NCI-H748 treated with DMSO at 0.1 percent for 48 hours (cell line): Measurements from ENCODE around the gene SLC25A48.

Experiments
- DNase-seq: peaks from one replicate; lab custom pipeline; 2025; lab: John Stamatoyannopoulos, UW

Gene SLC25A48, protein sequence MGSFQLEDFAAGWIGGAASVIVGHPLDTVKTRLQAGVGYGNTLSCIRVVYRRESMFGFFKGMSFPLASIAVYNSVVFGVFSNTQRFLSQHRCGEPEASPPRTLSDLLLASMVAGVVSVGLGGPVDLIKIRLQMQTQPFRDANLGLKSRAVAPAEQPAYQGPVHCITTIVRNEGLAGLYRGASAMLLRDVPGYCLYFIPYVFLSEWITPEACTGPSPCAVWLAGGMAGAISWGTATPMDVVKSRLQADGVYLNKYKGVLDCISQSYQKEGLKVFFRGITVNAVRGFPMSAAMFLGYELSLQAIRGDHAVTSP

DNA sequence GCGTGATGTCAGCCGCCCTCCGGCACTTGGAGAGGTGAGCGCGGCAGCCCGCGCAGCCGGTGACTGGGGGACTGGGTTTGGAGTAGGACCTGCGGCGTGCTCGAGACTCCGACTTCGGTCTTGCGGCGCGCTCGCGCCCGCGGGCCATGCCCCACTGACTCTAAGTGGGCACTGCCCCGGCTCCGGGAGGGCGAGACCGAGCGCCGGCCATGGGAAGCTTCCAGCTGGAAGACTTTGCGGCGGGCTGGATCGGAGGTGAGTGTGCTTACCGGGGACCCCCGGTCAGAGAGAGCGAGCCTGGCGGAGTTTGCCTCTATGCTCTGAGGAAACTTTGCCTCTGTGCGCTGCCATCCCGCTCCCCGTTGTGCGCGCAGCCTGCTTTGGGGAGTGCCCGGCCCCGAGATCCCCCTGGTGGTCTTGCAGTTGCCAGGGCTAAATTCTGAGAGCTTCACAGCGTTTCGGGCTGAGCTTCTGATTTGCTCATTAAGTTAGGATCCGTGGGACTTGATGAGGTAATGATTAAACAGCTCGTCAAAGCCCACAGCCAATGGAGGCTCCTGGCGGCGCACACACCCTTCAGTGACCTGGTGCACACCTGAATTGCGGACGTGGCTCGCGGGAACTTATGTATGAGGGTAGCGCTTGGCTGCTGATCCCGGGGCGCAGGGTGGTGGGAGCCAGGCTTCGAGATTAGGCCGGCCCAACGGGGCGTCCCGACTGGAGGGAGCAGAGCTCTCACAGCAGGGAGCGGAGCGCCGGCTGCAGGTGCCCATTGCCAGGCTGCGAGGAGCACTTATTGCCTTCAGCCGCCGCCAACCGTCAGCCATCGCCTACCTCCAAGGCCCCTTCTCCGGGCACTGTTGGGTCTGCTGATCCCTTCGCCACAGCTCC lies at the start of gene SLC25A48:
Gene SLC25A48, plus strand, starts transcription at position 25 of the 891 bp plus-strand sequence. Its CDS starts 185 bp downstream, at position 210.
- peak; percentile 45 for DNase-seq

DNA sequence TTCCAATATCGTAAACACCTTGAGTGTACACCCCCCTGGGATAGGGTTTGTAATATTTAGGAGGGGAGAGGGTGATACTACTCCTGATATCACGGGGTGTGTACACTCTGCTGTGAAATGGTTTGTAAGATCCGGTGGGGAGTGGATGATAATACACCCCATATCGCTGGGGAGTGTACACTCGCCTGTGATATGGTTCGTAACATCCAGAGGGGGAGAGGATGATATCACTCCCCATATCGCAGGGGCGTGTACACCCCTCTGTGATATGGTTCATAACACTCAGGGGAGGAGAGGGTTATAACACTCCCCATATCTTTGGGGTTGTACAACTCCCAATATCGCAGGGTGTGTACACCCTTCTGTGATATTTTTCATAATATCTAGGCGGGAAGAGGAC lies 33.8 kb upstream of the SLC25A48 start:
- no peak for DNase-seq

DNA sequence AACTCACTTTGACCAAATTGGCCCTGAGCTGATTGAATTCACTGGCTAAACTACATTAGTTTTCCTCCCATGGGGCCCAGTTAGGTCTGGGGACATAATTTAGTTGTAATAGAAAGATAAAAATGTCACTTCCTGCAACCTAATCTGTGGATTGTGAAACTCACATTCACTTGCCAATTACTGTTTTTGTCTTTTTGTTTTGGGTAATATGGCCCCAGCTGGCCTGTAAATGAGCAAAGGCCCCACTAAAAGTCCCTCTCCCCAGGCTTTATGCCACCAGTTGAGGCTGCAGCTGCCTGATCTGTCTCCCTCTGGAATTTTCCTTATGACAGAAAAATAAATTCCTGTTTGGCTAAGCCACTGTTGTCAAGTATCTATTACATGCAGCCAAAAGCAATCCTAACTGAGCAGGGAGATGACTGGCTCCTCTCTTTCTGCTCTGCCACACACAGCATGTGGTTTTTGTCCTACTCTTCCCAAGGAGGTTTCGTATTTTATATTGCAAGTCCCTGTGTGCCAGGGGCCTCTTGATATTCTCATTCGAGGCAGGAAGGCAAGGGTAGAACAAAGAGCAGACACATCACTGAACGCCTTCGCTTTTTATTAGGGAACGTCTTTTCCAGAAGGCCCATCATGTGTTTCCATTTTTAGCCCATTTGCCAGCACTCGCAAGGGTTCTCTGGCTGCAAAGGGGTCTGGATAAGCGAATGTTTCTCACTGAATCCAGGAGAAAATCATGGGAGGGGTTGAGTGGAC lies 24.1 kb upstream of the SLC25A48 start:
- no peak for DNase-seq

DNA sequence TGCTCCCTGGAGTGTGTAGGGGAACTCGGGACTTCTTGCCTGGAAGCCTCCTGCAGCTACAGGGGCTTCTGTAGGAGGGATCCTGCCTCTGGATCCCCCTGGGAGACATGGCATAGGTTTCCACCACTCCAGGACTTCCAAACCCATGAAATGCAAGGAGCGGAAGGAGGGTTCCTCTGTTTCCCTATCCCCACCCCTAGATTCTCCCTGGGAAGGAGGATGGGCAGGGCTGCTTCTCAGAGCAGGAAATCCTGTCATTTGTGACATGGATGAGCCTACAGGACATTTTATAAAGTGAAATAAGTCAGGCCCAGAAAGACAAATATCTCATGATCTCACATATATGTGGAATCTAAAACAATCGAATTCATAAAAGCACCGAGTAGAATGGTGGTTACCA lies 23.5 kb upstream of the SLC25A48 start:
- DNase-seq = no peak

DNA sequence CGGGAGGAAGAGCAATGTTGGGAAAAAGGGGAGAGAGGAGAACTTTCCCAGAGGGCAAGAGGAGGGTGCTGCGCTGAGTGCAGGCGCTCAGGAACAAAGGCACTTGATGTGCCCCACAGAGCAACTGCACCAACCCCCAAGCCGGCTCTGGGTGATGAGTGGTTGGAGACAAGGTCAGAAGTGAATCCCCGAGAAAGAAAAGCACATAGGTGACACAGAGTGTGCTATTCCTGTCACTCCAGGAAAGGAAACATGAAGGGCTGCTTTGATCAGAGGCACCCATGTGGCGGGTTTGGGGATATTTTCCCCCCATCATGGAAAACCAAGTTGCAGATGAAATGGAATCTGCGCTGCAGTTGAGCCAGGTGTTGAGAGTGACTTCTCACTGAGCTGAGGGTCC lies 20.7 kb upstream of the SLC25A48 start:
- no peak for DNase-seq

DNA sequence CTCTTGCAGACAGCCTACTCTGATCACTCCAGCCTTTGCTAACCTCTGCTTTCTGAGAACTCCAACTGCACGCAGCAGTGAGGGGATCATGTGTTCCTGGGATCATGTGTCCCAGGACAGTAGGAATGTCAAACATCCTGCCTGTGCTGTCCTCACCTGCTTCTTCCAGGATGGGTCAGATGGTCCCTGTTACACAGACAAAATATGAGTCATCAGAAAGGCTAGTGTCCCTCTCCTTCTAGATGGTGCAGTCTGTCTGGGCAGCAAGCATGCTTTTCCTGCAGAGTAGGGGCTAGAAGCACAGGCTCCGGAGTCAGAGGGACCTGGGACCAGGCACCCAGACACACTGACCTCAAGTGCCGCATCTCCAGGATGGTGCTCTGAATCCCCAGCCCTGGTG lies 20.1 kb upstream of the SLC25A48 start:
- no peak for DNase-seq

DNA sequence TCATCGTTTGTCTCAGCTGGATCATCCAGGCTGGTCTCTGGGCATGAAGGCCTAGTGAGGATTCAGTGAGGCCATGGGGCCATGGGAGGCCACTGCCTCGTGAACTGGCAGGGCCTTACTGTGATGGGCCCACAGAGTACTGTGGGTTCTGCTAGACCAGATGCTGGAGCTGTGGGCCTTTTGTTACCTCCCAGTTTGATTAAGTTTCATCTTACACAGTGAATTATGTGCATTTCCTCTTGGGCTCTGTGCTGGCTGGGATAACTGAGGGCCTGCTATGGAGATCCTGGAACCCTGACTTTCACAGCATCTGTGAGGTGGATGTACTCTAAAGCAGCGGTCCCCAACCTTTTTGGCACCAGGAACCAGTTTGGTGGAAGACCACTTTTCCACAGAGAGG lies 19.7 kb upstream of the SLC25A48 start:
- DNase-seq = no peak

DNA sequence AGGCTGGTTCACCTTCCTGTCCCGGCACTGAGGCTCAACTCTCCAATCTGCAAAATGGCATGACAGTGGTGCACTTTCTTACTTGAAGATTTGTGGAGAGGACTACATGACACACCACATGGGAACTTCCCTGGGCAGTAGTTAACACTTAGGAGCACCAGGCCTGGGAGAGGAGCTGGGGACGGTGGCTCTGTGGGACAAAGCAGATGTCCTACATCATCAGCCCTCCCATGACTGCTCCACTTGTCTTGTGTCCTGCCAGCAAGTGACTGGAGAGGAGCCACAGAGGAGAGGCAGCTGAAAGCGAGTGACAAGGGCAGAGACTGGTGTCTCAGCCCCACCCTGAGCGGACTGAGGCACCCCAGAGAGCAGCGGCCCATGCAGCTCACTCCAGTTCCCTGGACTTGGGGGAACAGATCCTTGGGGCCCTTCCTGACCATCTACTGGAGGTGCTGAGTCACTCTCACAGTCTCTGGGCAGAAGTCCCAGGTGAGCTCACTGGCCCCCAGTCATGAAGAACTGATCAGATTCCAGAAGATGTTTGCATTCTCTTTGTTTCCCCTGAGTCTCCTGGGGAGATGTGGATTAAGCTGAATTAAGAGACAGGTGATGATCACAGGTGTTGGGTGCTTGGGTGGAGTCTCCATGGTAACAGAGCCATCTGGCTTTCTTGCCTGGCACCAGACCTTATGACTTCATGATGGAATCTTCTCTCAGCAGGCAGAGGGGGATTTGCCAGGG lies 13.2 kb upstream of the SLC25A48 start:
- DNase-seq = peak; percentile 82

DNA sequence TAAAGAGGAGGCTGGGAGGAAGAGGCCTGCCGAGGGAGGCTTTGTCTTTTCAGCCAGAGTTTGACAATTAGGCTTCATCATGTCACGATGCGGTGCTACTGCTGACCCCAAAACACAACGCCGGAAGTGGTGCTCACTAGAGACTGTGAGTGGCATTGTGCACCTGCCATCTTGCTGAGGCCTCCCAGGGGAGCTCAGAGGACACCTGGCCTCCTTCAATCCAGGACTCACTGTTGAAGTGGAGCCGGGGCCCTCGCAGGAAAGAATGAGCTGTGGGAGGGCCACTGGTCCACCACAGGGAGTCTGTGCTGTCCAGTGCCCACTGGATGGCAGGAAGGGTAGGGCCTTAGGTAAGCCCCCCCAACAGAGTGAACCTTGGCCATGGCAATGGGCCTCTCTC lies 12.7 kb upstream of the SLC25A48 start:
- DNase-seq = no peak

DNA sequence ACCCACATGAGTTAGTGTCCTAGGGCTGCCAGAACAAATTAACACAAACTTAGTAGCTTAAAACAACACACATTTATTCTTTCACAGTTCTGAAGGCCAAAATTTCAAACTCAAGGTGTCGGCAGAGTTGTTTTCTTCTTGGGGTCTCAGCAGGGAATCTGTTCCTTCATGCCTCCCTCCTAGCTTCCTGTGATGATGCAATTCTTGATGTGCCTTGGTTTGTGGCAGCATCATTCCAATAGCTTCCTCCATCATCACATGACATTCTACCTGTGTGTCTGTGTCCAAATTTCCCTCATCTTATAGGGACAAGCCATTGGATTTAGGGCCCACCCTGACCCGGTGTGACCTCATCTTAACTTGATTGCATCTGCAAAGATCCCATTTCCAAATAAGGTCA lies 12.2 kb upstream of the SLC25A48 start:
- no peak for DNase-seq

DNA sequence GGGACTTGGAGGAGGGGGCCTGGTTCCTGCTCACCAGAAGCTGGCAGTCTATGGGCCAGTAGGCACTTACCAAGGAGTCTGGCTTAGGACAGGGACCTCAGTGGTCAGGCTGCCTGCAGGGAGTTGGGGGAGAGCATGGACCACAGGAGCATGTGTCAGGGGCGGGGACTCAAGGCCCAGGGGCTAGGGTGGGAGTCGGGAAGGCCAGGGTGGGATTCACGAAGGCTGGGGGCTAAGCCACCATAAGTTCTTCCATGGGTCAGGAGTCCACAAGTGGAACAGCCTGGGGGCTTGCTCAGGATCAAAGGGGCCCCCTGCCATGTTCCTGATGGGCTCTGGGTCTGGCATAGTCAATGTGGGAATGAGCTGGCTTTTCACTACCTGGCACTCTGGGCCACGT lies 11.5 kb upstream of the SLC25A48 start:
- no peak for DNase-seq

DNA sequence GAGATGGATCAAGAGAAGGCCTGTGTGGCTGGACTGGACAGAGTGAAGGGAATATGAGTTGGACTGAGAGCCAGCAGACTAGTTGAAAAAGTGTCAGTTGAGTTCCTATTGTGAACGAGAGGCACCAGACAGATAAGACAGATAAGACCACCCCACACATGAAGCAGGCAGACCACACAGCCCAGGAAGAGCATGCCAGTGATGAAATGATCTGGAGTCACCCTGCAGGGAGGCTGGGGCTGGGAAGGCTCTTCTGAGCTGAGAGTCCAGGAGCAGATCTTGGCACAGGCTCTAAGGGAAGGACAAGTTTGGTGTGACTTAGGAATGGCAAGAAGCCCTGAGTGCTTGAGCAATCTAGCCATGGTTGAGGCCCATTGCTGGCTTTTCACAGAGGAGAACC lies 10.6 kb upstream of the SLC25A48 start:
- no peak for DNase-seq

DNA sequence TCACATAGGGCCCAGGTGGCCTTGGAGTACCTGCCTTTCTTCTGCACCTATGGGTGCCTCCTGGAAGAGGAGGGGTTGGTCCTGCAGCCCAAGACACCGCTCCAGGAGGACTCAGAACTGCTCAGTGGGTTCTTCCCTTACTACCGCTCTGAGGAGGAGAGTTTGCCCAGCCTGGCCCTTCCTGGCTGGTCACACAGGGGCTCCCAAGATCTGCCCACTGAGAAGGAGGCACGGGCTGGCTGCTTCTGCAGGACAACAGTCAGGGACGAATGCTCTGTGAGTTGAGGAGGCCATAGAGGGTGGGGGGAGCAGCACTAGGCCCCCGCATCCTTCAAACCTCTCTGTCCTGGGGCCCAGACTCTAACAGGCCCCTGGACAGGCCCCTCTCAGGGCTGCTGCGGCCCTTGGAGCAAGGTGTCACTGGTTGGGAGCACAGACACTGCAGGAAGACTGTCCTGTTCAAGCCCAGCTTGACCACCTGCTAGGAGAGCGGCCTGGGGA lies 9.9 kb upstream of the SLC25A48 start:
- DNase-seq = no peak

DNA sequence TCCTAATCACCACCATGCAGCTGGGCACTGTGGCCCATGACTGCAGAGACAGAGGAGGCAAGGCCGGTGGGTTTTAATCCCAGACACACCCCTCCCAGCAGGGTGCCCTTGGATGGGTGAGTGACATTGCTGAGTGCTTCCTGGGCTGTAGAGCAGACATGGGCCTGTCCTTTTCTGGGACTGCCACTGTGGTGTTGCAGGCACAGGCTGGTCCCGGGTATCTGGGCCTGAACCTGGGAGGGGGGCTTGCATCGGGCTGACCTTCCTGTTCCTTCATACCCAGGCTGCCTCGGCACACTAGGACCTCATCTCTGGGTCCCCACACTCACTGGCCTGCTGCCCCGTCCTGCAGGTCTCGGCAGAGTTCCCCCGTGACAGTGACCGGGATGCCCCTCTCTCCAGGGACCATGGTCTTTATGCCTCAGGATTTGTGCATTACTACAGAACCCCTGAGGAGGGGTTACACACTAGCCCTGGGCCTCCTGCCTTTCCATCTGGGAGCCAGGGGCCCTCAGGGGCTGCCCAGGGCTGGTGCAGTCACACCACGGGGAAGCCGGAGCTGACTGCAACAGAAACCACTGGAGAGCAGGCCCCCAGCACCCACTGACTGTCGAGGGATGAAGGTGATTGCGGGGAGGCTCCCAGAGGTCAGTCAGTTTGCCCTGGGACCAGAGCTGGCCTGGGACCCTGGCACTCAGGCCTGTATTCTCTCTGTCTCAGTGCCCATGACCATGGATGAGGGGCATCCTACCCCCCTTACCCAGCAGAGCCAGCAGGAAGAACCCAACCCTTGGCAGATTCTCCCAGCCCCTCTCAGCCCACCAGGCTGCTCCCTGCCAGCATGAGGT lies 8.9 kb upstream of the SLC25A48 start:
- no peak for DNase-seq

DNA sequence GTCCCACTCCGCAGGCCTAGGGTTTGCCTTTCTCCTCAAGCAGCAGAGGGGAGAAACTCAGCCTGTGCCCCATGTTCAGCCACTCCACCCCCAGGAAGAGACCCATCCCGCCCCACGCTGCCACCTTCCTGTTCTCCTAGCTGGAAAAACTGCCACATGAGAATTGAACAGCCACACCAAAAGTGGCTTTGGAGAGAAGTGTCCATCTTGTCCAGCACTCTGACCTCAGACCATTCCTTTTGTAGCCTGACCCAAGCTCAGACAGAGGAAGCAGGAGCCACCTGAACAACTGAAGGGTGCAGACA lies 8.3 kb upstream of the SLC25A48 start:
- DNase-seq = no peak

DNA sequence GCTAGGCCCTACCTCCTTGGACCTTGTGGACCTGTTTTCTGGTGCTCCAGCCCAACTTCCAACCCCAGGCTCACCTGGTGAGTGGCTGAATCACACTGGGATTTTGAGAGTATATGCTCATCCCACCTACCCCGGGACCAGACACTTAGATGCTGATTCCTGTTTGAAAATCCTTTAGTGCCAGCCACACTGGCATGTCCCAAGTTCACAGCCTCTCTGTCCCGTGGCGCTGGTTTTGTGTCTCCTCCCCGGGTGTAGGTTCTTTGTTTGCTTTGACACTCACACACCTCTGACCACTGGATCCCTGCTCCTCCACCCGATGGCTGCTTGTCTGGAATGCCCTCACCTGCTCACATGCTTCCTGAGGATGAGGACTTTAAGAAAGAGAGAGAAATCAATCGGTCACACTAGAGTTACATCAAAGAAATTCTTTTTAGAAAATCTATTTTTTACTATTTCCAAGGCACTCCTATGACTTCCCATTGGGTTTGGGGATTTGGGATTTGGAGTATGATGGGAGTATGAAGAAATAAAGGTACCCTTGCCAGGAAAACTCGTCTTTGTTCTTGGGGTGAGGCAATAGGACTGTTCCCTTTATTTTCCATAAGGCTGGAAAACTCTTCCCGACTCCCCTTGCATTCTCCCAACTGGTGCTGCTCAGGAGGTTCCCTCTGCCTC lies 7.3 kb upstream of the SLC25A48 start:
- DNase-seq = no peak

DNA sequence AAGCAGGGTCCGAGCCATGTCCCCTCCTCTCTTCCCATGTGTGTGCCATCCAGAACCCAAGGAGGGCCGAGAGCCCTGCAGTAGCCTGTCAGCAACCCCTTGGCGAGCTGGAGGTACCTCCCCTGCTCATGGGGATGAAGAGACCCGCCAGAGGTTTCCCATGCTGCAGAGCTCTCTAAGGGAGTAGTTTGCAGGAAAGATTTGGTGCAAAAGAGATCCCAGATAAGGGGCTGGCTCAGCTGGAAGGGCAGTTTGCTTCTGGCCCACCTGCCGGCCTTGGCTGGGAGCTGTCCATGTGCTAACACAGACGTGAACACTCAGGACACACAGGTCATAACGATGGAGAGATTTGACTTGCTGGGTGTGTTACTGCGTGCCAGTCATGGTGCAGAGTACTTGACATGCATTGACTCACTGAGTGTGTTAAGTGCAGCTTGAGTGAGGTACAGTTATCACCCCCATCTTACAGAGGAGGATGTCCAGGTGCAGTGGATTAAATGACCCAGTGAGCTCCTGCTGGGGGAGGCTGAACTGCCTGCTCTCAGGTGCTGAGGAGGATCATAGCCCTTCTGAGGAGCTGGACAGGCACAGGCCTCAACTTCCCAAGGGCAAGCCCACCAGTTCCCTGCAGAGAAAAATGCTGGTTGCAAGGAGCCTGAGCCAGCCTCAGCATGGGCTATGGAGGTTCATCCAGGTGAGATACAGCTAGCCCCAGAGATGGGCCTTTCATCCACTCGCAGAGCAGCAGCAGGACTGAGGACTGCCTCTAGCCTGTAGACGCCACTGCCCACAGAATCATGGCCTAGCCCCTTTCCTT lies 6.3 kb upstream of the SLC25A48 start:
- DNase-seq = no peak

DNA sequence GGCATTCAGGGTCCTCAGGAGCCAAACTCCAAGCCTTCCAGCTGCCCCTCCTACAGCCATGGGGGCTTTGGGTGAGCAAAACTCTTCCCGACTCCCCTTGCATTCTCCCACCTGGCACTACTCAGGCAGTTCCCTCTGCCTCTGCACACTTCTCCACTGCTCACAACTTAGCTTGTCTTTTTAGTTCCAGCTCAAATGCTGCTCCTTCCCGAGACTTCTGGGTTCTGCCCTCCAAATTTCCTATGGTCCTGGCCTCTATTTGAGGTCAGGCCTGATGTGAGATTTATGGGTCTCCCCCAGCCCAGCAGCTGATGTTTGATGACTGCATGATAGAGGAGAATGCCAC lies 5.7 kb upstream of the SLC25A48 start:
- DNase-seq = no peak

DNA sequence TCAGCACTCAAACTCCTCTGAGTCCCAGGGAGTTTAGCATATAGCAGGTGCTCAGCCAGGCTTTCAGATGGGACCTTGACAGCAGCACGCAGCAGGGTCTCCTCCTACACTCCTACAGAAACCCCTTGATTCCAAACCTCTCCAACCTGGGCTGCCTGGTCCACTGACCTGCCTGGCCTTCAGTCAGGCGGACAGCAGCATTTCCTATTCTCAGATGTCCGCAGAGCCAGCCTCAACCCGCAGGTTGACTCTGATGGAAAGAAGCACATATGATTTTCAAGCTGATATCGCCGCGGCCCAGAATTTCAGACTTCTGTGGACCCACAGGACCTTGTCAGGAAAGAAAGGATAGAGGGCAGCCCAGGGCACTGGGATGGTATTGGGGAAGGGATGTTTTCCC lies 5.3 kb upstream of the SLC25A48 start:
- no peak for DNase-seq
